HepG2 (cell line): ENCODE data around the gene EPN2. TPM values are rescaled to one million over a fixed set of nuclear protein-coding genes. Genes with fewer than 3 reads are reported as not detected.

Experiments
- ATAC-seq: fragments of 200-7000 bp; cut with Tn5 transposase; 3 replicates; pipeline ENCODE4 v1.9.1; 2020; ENCODE audit warnings: mild to moderate bottlenecking, moderate library complexity
- BruUV-seq: library from RNA; stranded (reverse); fragments of 400-500 nt; replicated peaks from 2 replicates; lab custom pipeline; 2021; lab: Mats Ljungman, UMichigan
- CTCF ChIA-PET: fragments of 300-600 bp; formaldehyde crosslinking; extraction: SDS; loops from one replicate; lab custom pipeline; 2021; ENCODE audit warnings: low total read pairs, inconsistent platforms, low intra/inter-chr PET ratio; lab: Yijun Ruan, JAX
- POLR2A ChIA-PET: fragments of 350-600 bp; sonication (Branson Sonifier 250); formaldehyde crosslinking; loops from one replicate; lab custom pipeline; 2020; ENCODE audit warnings: antibody characterized with exemption, inconsistent platforms; lab: Yijun Ruan, JAX
- DNase-seq: peaks from one replicate; pipeline ENCODE4 v3.0.0-alpha.2; 2015; ENCODE audit warnings: low spot score
- FAIRE-seq: peaks from 3 replicates; lab custom pipeline; 2011; peaks lifted over from hg19 to GRCh38; lab: Jason Lieb, UNC
- H2AFZ ChIP-seq: one replicate; pipeline ENCODE4 v1.6.1; 2011; ENCODE audit warnings: low read length, inconsistent platforms
- H3K27ac ChIP-seq: fragments of 300-600 bp; 3 replicates; pipeline ENCODE4 v1.8.0; 2011; ENCODE audit warnings: mixed run types, mild to moderate bottlenecking, mixed read lengths, low read length, inconsistent platforms; ENCODE audit not compliant: insufficient read depth; ENCODE audit errors: extremely low read length
- H3K27me3 ChIP-seq, 2 experiments: fragments of 200-600 bp in 1 of 2; 2 replicates in 1 of 2; 3 replicates in 1 of 2; pipeline versions ENCODE4 v1.6.0 to v1.8.0; 2011; ENCODE audit warnings: low read length in 2 of 2, mild to moderate bottlenecking in 2 of 2, moderate library complexity in 2 of 2, inconsistent platforms in 1 of 2; ENCODE audit not compliant: insufficient read depth in 2 of 2, control insufficient read depth in 1 of 2
- H3K36me3 ChIP-seq, 2 experiments: fragments of 200-600 bp in 1 of 2; replicated peaks in 1 of 2; 2 replicates in 1 of 2; 3 replicates in 1 of 2; pipeline versions ENCODE4 v1.5.1 to v1.8.0; 2011; ENCODE audit warnings: low read length in 2 of 2, inconsistent platforms in 1 of 2; ENCODE audit not compliant: insufficient read depth in 2 of 2, control insufficient read depth in 1 of 2
- H3K4me1 ChIP-seq: 2 replicates; pipeline ENCODE4 v1.5.1; 2012; ENCODE audit warnings: low read length, inconsistent platforms; ENCODE audit not compliant: insufficient read depth
- H3K4me2 ChIP-seq: 2 replicates; pipeline ENCODE4 v1.6.0; 2011; ENCODE audit warnings: low read depth, low read length, inconsistent platforms
- H3K4me3 ChIP-seq, 3 experiments: fragments of 200-600 bp in 1 of 3; sonication (generic), shearing (Covaris generic) in 1 of 3; replicated peaks in 1 of 3; 2 replicates each; pipeline ENCODE4 v1.5.1; 2011 to 2016; ENCODE audit warnings: low read length in 3 of 3, inconsistent platforms in 2 of 3, low read depth in 2 of 3, mild to moderate bottlenecking in 2 of 3, control low read depth in 1 of 3, mixed read lengths in 1 of 3; ENCODE audit not compliant: insufficient read depth in 1 of 3
- H3K79me2 ChIP-seq: one replicate; pipeline ENCODE4 v1.6.1; 2011; ENCODE audit warnings: low read length, inconsistent platforms; ENCODE audit not compliant: insufficient read depth
- H3K9ac ChIP-seq: 2 replicates; pipeline ENCODE4 v1.6.0; 2011; ENCODE audit warnings: mild to moderate bottlenecking, low read depth, low read length, inconsistent platforms; ENCODE audit not compliant: insufficient read depth
- H3K9me3 ChIP-seq: 2 replicates; pipeline ENCODE4 v1.5.1; 2012; ENCODE audit warnings: mild to moderate bottlenecking, low read length
- H4K20me1 ChIP-seq: 2 replicates; pipeline ENCODE4 v1.6.0; 2011; ENCODE audit warnings: inconsistent platforms, mild to moderate bottlenecking, low read length, moderate library complexity; ENCODE audit not compliant: insufficient read depth
- FOXO1 ChIP-seq: sonication (generic); formaldehyde crosslinking; IDR thresholded peaks from 2 replicates; pipeline ENCODE4 v1.4.0; 2020; ENCODE audit warnings: missing genetic modification reagents
- KLF16 ChIP-seq, 2 experiments: sonication (generic) in 1 of 2; formaldehyde crosslinking in 1 of 2; IDR thresholded peaks; 2 replicates each; pipeline versions ENCODE4 v1.6.1 to v1.8.0; 2016 to 2023; ENCODE audit warnings: missing genetic modification reagents in 2 of 2, missing compliant biosample characterization in 1 of 2
- NFE2L2 ChIP-seq: fragments of 150-350 bp; IDR thresholded peaks from 2 replicates; pipeline ENCODE4 v1.6.1; 2014; ENCODE audit warnings: low read length
- NKX3-1 ChIP-seq: sonication (generic); formaldehyde crosslinking; IDR thresholded peaks from 2 replicates; pipeline ENCODE4 v1.5.0; 2020; ENCODE audit warnings: missing genetic modification reagents
- ZBTB44 ChIP-seq: sonication (generic); formaldehyde crosslinking; IDR thresholded peaks from 2 replicates; pipeline ENCODE4 v1.4.0; 2020; ENCODE audit warnings: missing genetic modification reagents
- ZMYM3 ChIP-seq: sonication (generic); formaldehyde crosslinking; IDR thresholded peaks from 2 replicates; pipeline ENCODE4 v1.5.1; 2020; ENCODE audit warnings: mild to moderate bottlenecking, missing genetic modification reagents
- ZNF281 ChIP-seq: sonication (generic); formaldehyde crosslinking; IDR thresholded peaks from 2 replicates; pipeline ENCODE4 v1.4.0; 2020; ENCODE audit warnings: missing genetic modification reagents, borderline replicate concordance
- ZNF629 ChIP-seq: sonication (generic); formaldehyde crosslinking; conservative IDR thresholded peaks from 2 replicates; pipeline ENCODE4 v1.5.0; 2020; ENCODE audit warnings: missing genetic modification reagents
- WGBS: methylation state at CpG from one replicate; pipeline ENCODE4 v1.1.6; 2017; ENCODE audit warnings: low lambda C conversion rate; 5-methylcytosine and 5-hydroxymethylcytosine counted together
- in situ Hi-C: cut with HindIII; loops from 2 replicates; pipeline ENCODE4 v1.10.0; 2017; ENCODE audit warnings: low pct_unique_long_range_greater_than_20kb; ENCODE audit not compliant: extremely low pct_ligation_motif_present
- intact Hi-C: fragments of 100-400 bp; cut with micrococcal nuclease; formaldehyde crosslinking; loops from one replicate; pipeline ENCODE4 v1.10.0; 2022; ENCODE audit not compliant: unreplicated experiment
- polyA plus RNA-seq, 8 experiments: library from polyadenylated mRNA; depleted of rRNA in 3 of 8; stranded (reverse) in 7 of 8; unstranded in 1 of 8; fragments of >200 nt; fragmentation: Illumina TruSeq in 4 of 8; extraction: Trizol in 4 of 8; gene quantifications; 2 replicates each; pipeline versions ENCODE4 v1.2.1 to v1.2.3, GENCODE V29; 2011 to 2016; ENCODE audit warnings: low read depth in 4 of 8, missing spikeins in 1 of 8, mixed read lengths in 1 of 8; ENCODE audit not compliant: insufficient read depth in 1 of 8
- total RNA-seq, 5 experiments: library from RNA; depleted of rRNA; stranded (reverse); fragments of >200 nt; fragmentation: Illumina TruSeq; extraction: Trizol; gene quantifications; 2 replicates each; pipeline ENCODE4 v1.2.3, GENCODE V29; 2016; ENCODE audit warnings: low read depth in 1 of 5

Gene EPN2
- total and polyA plus RNA-seq, 2 of the 13 experiments (the other 11 are each of a cell fraction or from before 2014, with no cell fraction given): 7.8 to 19.2 TPM

GRCh38 chr17:19343256-19343630 is 106.1 kb downstream of the EPN2 start:
- CTCF ChIA-PET: no interaction called here
- FAIRE-seq: no peak
- WGBS: 77% methylated on average over 3 of the region's 7 CpGs

More at GRCh38 chr17:19343256-19343630, 106.1 kb downstream of the EPN2 start:
- H3K9ac ChIP-seq: no peak overlapping the region
- peaks cover 57% of the 10 kb centered on the region for H3K4me1 ChIP-seq
- H3K27me3 ChIP-seq: no peaks in the 10 kb centered on the region
- H3K79me2 ChIP-seq: no peaks in the 10 kb centered on the region
- DNase-seq: no peak
- intact Hi-C loops (no loop called here), in situ Hi-C loops (no loop called here)
- POLR2A ChIA-PET: no interaction called here
- no peak overlapping the region for H3K27ac ChIP-seq
- no peaks in the 10 kb centered on the region for H4K20me1 ChIP-seq
- no peak overlapping the region for H3K4me2 ChIP-seq
- TF ChIP-seq ZMYM3 (CRISPR knock-in tag) (0 out of 2 replicates have a peak, but pooled peaks have one; percentile 26), ZBTB44 (CRISPR knock-in tag) (no peak), FOXO1 (CRISPR knock-in tag) (no peak), ZNF629 (peak; percentile 93), NFE2L2 (no peak), KLF16 (CRISPR knock-in tag; IDR thresholded peaks at IDR 0.05) (no peak), ZNF281 (CRISPR knock-in tag) (no peak), NKX3-1 (CRISPR knock-in tag) (no peak)
- no peaks in the 10 kb centered on the region for H3K9me3 ChIP-seq
- no peak overlapping the region for H3K4me3 ChIP-seq
- H3K36me3 ChIP-seq: no peaks in the 10 kb centered on the region
- H2AFZ ChIP-seq: no peak overlapping the region
- BruUV-seq: no TSS peak
- ATAC-seq: no peak
